HepG2 (cell line): ENCODE data around the gene WDR18. TPM values are rescaled to one million over a fixed set of nuclear protein-coding genes. Genes with fewer than 3 reads are reported as not detected.

Experiments used
- ATAC-seq: fragments of 200-7000 bp; cut with Tn5 transposase; 3 replicates; pipeline ENCODE4 v1.9.1; 2020; ENCODE audit warnings: mild to moderate bottlenecking, moderate library complexity
- BruUV-seq: library from RNA; stranded (reverse); fragments of 400-500 nt; replicated peaks from 2 replicates; lab custom pipeline; 2021; lab: Mats Ljungman, UMichigan
- CTCF ChIA-PET: fragments of 300-600 bp; formaldehyde crosslinking; extraction: SDS; loops from one replicate; lab custom pipeline; 2021; ENCODE audit warnings: low total read pairs, inconsistent platforms, low intra/inter-chr PET ratio; lab: Yijun Ruan, JAX
- POLR2A ChIA-PET: fragments of 350-600 bp; sonication (Branson Sonifier 250); formaldehyde crosslinking; loops from one replicate; lab custom pipeline; 2020; ENCODE audit warnings: antibody characterized with exemption, inconsistent platforms; lab: Yijun Ruan, JAX
- DNase-seq: peaks from one replicate; pipeline ENCODE4 v3.0.0-alpha.2; 2015; ENCODE audit warnings: low spot score
- FAIRE-seq: peaks from 3 replicates; lab custom pipeline; 2011; peaks lifted over from hg19 to GRCh38; lab: Jason Lieb, UNC
- H2AFZ ChIP-seq: one replicate; pipeline ENCODE4 v1.6.1; 2011; ENCODE audit warnings: low read length, inconsistent platforms
- H3K27ac ChIP-seq: fragments of 300-600 bp; 3 replicates; pipeline ENCODE4 v1.8.0; 2011; ENCODE audit warnings: mixed run types, mild to moderate bottlenecking, mixed read lengths, low read length, inconsistent platforms; ENCODE audit not compliant: insufficient read depth; ENCODE audit errors: extremely low read length
- H3K27me3 ChIP-seq, 2 experiments: fragments of 200-600 bp in 1 of 2; 2 replicates in 1 of 2; 3 replicates in 1 of 2; pipeline versions ENCODE4 v1.6.0 to v1.8.0; 2011; ENCODE audit warnings: low read length in 2 of 2, mild to moderate bottlenecking in 2 of 2, moderate library complexity in 2 of 2, inconsistent platforms in 1 of 2; ENCODE audit not compliant: insufficient read depth in 2 of 2, control insufficient read depth in 1 of 2
- H3K36me3 ChIP-seq, 2 experiments: fragments of 200-600 bp in 1 of 2; replicated peaks in 1 of 2; 2 replicates in 1 of 2; 3 replicates in 1 of 2; pipeline versions ENCODE4 v1.5.1 to v1.8.0; 2011; ENCODE audit warnings: low read length in 2 of 2, inconsistent platforms in 1 of 2; ENCODE audit not compliant: insufficient read depth in 2 of 2, control insufficient read depth in 1 of 2
- H3K4me1 ChIP-seq: 2 replicates; pipeline ENCODE4 v1.5.1; 2012; ENCODE audit warnings: low read length, inconsistent platforms; ENCODE audit not compliant: insufficient read depth
- H3K4me2 ChIP-seq: 2 replicates; pipeline ENCODE4 v1.6.0; 2011; ENCODE audit warnings: low read depth, low read length, inconsistent platforms
- H3K4me3 ChIP-seq, 3 experiments: fragments of 200-600 bp in 1 of 3; sonication (generic), shearing (Covaris generic) in 1 of 3; replicated peaks in 1 of 3; 2 replicates each; pipeline ENCODE4 v1.5.1; 2011 to 2016; ENCODE audit warnings: low read length in 3 of 3, inconsistent platforms in 2 of 3, low read depth in 2 of 3, mild to moderate bottlenecking in 2 of 3, control low read depth in 1 of 3, mixed read lengths in 1 of 3; ENCODE audit not compliant: insufficient read depth in 1 of 3
- H3K79me2 ChIP-seq: one replicate; pipeline ENCODE4 v1.6.1; 2011; ENCODE audit warnings: low read length, inconsistent platforms; ENCODE audit not compliant: insufficient read depth
- H3K9ac ChIP-seq: 2 replicates; pipeline ENCODE4 v1.6.0; 2011; ENCODE audit warnings: mild to moderate bottlenecking, low read depth, low read length, inconsistent platforms; ENCODE audit not compliant: insufficient read depth
- H3K9me3 ChIP-seq: 2 replicates; pipeline ENCODE4 v1.5.1; 2012; ENCODE audit warnings: mild to moderate bottlenecking, low read length
- H4K20me1 ChIP-seq: 2 replicates; pipeline ENCODE4 v1.6.0; 2011; ENCODE audit warnings: inconsistent platforms, mild to moderate bottlenecking, low read length, moderate library complexity; ENCODE audit not compliant: insufficient read depth
- CAMTA2 ChIP-seq: sonication (generic); formaldehyde crosslinking; IDR thresholded peaks from 2 replicates; pipeline ENCODE4 v1.4.0; 2020; ENCODE audit warnings: mild to moderate bottlenecking, missing genetic modification reagents, borderline replicate concordance
- DNMT1 ChIP-seq: sonication (generic); formaldehyde crosslinking; IDR thresholded peaks from 2 replicates; pipeline ENCODE4 v1.5.1; 2020; ENCODE audit warnings: mild to moderate bottlenecking, missing genetic modification reagents
- HNRNPL ChIP-seq: fragments of 200-400 bp; formaldehyde crosslinking; IDR thresholded peaks from 2 replicates; pipeline ENCODE4 v1.6.1; 2017; ENCODE audit warnings: mild to moderate bottlenecking, low read depth, low read length
- RBFOX2 ChIP-seq: fragments of 200-400 bp; formaldehyde crosslinking; IDR thresholded peaks from 2 replicates; pipeline ENCODE4 v1.6.1; 2017; ENCODE audit warnings: low read depth, mild to moderate bottlenecking, low read length
- ZNF331 ChIP-seq: sonication (generic); formaldehyde crosslinking; IDR thresholded peaks from 2 replicates; pipeline ENCODE4 v1.4.0; 2020; ENCODE audit warnings: missing genetic modification reagents
- ZNF34 ChIP-seq: sonication (generic); formaldehyde crosslinking; IDR thresholded peaks from 2 replicates; pipeline ENCODE4 v1.4.0; 2020; ENCODE audit warnings: mild to moderate bottlenecking, missing genetic modification reagents, borderline replicate concordance
- WGBS: methylation state at CpG from one replicate; pipeline ENCODE4 v1.1.6; 2017; ENCODE audit warnings: low lambda C conversion rate; 5-methylcytosine and 5-hydroxymethylcytosine counted together
- in situ Hi-C: cut with HindIII; loops from 2 replicates; pipeline ENCODE4 v1.10.0; 2017; ENCODE audit warnings: low pct_unique_long_range_greater_than_20kb; ENCODE audit not compliant: extremely low pct_ligation_motif_present
- intact Hi-C: fragments of 100-400 bp; cut with micrococcal nuclease; formaldehyde crosslinking; loops from one replicate; pipeline ENCODE4 v1.10.0; 2022; ENCODE audit not compliant: unreplicated experiment
- polyA plus RNA-seq, 8 experiments: library from polyadenylated mRNA; depleted of rRNA in 3 of 8; stranded (reverse) in 7 of 8; unstranded in 1 of 8; fragments of >200 nt; fragmentation: Illumina TruSeq in 4 of 8; extraction: Trizol in 4 of 8; gene quantifications; 2 replicates each; pipeline versions ENCODE4 v1.2.1 to v1.2.3, GENCODE V29; 2011 to 2016; ENCODE audit warnings: low read depth in 4 of 8, missing spikeins in 1 of 8, mixed read lengths in 1 of 8; ENCODE audit not compliant: insufficient read depth in 1 of 8
- total RNA-seq, 5 experiments: library from RNA; depleted of rRNA; stranded (reverse); fragments of >200 nt; fragmentation: Illumina TruSeq; extraction: Trizol; gene quantifications; 2 replicates each; pipeline ENCODE4 v1.2.3, GENCODE V29; 2016; ENCODE audit warnings: low read depth in 1 of 5

The WDR18 gene
- total and polyA plus RNA-seq, 2 of the 13 experiments (the other 11 are each of a cell fraction or from before 2014, with no cell fraction given) = 36.4 to 47.6 TPM

DNA sequence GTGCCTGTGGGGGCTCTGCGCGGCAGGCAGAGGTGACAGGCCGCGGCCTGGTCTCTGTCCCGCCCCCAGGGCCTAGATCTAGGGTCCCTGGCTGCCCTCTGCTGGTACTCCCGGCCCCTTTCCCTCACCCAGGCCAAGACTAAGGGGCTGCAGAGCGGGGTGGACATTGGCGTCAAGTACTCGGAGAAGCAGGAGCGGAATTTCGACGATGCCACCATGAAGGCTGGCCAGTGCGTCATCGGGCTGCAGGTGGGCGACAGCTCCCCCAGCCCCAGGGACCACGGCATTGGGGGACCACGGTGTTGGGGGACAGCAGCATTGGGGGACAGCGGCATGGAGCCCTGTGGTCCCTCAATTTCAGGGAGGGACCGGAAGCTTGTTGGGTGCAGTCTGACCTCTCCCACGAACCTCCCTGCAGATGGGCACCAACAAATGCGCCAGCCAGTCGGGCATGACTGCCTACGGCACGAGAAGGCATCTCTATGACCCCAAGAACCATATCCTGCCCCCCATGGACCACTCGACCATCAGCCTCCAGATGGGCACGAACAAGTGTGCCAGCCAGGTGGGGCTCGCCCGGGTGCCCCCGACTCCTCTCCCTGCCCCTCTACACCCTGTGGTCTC lies 52.0 kb downstream of the WDR18 start (continued):
- no peak for TF ChIP-seq CAMTA2
- TF ChIP-seq, all 625 proteins: peak for 8

DNA sequence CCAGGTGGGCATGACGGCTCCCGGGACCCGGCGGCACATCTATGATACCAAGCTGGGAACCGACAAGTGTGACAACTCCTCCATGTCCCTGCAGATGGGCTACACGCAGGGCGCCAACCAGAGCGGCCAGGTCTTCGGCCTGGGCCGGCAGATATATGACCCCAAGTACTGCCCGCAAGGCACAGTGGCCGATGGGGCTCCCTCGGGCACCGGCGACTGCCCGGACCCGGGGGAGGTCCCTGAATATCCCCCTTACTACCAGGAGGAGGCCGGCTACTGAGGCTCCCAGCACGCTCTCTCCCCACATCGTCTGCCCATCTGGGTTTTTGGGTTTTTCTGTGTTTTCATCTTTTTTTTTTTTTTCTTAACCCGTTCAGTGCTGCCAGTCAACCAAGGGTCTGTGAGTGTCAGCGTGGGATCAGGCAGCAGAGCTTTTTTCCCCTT lies 53.5 kb downstream of the WDR18 start:
- WGBS = 93% methylated on average over 19 of the region's 22 CpGs
- BruUV-seq = no TSS peak
- Histone ChIP-seq H3K9ac (no peak overlapping the region), H3K4me1 (peaks cover 25% of the 10 kb centered on the region), H3K36me3 (peaks cover 4 to 23% of the 10 kb centered on the region in 2 experiments; a peak in 4 of 5 replicates), H3K27ac (no peak overlapping the region), H3K27me3 (no peaks in the 10 kb centered on the region), H3K4me3 (no peak overlapping the region), H4K20me1 (no peaks in the 10 kb centered on the region), H3K4me2 (no peak overlapping the region), H3K9me3 (no peaks in the 10 kb centered on the region), H3K79me2 (no peaks in the 10 kb centered on the region), H2AFZ (no peak overlapping the region)
- DNase-seq (no peak), FAIRE-seq (no peak), ATAC-seq (no peak)
- CTCF ChIA-PET = no interaction called here
- TF ChIP-seq HNRNPL (0 out of 2 replicates have a peak, but pooled peaks have one; percentile 47), ZNF34 (no peak), DNMT1 (no peak), ZNF331 (CRISPR knock-in tag) (no peak), RBFOX2 (0 out of 2 replicates have a peak, but pooled peaks have one; percentile 26)
- POLR2A ChIA-PET = interaction anchor here (1.1 kb wide), 1 partner anchor 12 kb away, joined by 3 read pairs; no protein-coding TSS in a partner anchor
- in situ Hi-C loops (no loop called here), intact Hi-C loops (no loop called here)
